HL-60/S4 (cell line): Measurements from ENCODE around the gene ADARB2.

Source experiments
- in situ Hi-C: fragments of 300-500 bp; cut with MboI; formaldehyde crosslinking; loops from 2 replicates; pipeline ENCODE4 v1.14.3; 2022; ENCODE audit warnings: low sequenced_read_pairs

Gene ADARB2

GRCh38 chr10:1203704-1204103 is 533.6 kb downstream of the ADARB2 start:
- in situ Hi-C loops, result no loop called here

- in situ Hi-C loops, result no loop called here
These were observed 534.1 kb downstream of the ADARB2 start for GRCh38 chr10:1203216-1203615.

DNA sequence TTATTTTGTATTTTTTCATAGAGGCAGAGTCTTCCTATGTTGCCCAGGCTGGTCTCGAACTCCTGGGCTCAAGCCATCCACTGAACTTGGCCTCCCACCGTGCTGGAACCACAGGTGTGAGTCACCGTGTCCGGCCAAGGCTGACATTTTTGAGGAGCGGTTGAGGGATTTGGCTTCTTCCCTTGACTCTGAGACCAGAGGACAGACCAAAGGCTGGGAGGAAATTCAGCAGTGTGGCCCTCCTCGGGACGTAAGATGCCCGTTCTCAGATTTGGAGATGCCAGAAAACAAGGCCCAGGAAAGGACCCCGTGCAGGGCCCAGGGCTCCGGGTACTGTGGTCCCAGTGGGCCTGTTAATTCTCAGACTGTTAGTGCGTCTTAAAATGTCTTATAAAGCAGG is 535.0 kb downstream of the ADARB2 start:
- in situ Hi-C loops, result no loop called here

DNA sequence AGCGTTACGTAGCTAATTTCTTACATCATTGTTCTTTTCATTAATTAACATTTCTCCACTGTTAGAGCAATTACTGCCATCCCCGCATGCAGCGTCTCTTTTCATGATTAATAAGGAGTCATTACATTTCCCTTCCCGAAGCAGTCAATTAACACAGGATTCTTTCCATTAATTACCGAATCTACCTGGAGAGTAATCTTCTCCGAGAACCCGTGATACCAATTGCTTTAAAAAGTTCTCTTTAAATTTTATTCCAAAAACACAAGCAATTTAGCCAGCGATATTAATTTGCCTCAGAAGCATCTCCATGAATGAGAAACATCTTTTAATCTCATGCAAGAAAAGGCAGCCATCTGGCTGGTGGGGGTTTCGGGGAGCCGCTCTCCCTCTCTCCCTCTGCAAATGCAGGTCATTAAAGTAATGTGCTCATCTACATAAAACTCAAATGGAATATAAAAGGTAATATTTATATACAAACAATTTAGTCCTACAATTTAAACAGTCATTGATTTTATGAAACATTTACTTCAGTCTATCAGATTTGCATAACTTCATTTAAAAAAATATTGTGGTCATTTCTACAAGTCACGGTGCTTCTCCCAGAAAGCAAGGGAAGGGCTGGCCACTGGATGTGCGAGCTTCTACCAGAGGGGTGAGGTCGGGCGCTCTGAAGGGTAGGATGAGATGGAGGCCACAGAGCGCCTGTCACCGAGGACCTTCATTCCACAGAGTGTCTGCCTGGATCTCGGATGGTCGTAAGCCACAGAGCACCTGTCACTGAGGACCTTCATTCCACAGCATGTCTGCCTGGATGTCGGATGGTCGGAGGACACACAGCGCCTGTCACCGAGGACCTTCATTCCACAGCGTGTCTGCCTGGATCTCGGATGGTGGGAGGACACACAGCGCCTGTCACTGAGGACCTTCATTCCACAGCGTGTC is 536.2 kb downstream of the ADARB2 start:
- in situ Hi-C loops, result no loop called here

DNA sequence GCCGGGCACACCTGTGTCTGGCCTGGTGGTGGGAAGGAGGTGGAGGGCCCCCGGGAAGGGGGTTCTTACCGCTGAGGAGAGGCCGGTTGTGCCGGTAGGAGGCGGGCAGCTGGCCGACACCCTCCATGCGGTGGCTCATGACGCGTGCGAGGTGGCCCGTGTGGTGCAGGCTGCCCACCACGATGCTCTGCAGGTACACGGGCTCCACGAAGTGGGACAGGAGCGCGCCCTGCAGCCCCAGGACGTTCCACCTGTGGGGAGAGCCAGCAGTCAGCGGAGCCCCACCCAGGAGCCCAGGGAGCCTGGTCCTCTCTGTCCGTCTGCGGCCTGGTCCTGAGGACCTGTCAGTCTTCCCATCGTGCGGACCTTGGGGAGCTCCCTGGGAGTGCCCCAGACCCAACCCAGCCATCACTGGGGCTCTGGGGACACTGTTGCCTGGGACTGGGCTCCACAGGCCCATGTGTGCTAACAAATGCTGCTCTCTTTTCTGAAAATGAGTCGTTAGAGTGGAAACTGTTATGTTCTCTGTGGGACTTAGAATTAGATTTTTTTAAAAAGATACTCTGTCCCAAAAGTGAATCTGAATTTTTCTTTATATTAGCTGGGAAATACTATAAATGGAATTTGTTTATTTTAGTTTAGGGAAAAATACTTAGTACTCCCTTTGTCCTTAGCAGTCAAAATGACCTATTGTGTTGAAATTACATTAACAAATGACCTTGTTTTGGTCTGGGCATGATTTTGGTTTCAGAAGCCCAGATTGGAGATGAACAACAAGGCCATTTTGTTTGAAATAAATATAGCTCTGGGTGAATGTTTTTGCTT is 537.2 kb downstream of the ADARB2 start:
- in situ Hi-C loops, result no loop called here

GRCh38 chr10:1199345-1199673 is 538.0 kb downstream of the ADARB2 start:
- in situ Hi-C loops, result no loop called here

DNA sequence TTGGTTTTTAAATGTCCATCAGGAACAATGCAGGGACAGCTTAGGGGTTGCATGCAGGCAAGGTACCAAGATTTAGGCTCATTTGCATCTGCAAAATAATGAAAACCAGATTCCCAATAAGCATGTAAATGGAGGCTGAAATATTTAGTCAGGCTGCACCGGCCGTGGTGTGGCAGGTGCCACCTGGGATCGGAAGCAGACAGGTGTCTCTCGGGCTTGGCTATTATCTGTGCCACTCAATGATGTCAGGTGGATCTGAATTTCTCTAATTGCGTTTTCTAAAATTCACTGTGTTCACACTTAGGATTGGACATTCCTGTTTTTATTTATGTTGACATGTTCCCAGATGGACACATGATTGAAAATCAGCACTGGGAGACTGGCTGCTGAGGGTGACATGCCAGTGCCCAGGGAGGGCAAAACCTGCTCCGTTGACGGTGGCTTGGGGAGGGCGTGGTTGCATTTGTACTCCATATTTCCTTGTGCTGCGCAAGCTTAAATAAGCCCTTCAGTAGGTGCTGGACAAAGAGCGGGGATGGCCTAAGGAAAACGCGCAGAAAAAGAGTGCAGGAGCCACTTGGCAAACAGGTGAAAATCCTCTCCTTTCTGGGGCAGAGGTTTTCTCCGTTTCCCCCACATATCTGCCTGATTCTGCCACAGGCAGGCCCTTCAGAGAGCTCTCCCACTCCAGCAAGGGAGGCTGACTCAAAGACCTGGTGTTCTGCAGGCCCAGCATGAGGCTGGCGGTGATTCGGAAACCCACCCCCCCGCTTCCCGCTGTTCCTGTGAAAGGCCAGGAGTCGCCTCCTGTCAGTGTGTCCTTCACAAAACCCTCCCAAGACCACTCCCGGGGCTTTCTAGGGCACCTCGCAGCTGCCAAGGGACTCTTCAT is 538.6 kb downstream of the ADARB2 start:
- in situ Hi-C loops, result no loop called here

DNA sequence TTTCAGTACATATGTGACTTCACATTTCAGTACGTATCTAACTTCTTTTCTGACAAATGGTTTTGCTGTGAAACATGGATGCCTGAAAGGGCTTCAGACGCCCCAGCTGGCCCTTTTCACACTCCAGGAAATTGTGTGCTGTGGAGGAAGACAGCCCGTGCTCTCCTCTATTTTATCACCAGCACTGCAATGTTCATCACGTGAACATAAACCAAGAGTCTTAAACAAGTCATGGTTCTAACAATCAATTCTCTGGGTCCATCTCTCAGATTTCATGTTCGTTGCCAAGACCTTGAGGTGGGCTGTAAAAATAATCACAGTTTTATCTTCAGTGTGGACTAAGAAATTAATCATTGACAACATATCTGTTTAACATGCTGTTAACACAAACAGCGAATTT is 539.9 kb downstream of the ADARB2 start:
- in situ Hi-C loops, result no loop called here

GRCh38 chr10:1196656-1197055 is 540.7 kb downstream of the ADARB2 start:
- in situ Hi-C loops, result no loop called here

DNA sequence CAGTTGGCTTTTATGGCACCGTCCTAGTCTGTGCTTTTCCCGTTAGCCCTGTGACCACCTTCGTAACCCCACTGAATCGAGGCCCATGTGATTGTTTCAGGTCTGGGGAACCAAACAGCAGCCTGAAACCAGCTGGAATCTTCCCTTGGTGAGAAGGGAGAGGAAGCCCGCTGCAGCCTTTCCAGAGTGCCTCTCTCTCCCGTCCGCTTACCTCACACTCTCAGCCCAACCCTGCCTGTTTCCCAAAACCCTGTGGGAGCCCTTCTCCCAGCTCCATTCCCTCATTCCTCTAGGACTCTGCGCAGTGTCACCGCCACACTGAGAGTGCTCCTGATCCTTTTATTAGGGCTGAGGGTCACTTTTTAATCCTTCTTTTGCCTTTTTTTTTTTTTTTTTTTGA is 541.5 kb downstream of the ADARB2 start:
- in situ Hi-C loops, result no loop called here

DNA sequence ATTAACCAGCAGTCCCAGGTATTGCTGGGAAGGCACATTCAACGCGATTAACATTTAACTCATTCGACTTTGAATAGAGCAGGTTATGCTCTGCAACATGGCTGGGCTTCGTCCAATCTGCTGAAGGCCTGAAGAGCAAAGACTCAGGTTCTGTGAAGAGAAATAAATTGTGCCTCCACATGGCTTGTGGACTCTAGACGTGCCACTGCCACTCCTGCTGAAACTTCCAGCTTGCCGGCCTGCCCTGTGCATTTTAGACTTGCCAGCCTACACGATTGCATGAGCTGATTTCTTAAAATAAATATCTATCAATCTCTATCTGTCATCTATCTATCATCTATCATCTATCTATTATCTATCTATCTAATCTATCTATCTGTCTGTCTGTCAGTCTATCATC is 543.2 kb downstream of the ADARB2 start:
- in situ Hi-C loops, result no loop called here

DNA sequence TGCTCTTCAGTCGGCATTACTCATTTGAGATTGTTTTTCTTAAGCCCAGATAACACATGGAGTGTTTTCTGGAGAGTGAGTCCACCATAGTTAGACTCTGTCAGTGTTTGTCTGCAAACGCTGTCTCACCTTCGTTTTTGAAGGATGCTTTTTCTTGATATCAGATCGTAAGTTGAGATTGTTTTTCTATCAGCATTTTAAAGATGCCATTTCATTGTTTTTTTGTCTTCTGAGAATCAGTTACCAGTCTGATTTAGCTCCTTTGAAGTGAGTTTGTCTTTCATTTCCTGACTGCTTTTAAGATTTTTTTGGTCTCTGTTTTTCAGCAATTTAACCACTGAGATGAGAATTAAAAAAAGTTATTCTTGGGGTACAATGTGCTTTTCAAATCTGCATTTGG is 543.8 kb downstream of the ADARB2 start:
- in situ Hi-C loops, result no loop called here

DNA sequence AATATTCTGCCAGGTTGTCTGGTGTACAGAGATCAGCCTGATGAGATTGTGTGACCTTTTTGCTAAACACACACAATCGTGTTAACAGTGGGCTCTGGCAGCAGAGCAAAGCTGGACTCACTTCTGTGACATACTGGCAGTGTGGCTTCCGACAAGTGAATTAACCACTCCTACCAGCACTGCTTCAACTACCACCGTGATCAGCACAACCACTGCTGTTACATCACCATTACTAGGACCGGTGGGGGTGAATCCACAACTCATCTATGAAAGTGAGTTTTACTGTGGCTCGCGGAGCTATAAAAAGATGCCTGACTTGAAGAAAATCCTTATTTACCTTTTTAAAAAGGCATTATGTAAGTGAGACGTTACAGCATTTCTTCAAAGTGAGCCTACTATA is 545.6 kb downstream of the ADARB2 start:
- in situ Hi-C loops, result no loop called here

DNA sequence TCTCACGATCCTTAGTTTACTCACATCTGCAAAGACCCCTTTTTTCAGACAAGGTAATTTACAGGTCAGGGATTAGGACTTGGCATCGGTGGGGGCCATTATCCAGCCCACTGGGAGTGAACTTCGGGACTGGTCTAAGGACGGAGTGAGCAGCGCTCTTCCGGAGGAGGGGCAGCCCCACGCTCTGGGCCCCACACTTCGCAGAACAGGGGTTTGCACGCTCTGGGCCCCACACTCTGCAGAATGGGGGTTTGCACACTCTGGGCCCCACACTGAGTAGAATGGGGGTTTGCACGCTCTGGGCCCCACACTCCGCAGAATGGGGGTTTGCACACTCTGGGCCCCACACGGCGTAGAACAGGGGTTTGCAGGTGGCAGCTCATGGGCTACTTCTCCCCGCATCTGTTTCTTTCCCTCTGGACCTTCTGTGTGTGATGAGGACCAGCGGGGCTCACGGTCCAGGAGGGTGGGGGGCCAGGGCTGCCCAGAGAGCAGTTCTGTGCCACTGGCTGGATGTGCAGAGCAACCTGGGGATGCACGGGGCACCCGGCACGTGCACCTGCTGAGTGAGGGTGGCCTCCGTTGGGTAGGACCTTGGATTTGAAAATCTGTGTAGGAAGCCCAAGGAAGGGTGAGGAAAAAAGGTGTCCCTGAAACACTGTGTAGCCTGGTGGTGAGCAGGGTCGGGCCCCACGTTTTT is 546.4 kb downstream of the ADARB2 start:
- in situ Hi-C loops, result no loop called here

GRCh38 chr10:1190052-1190395 is 547.3 kb downstream of the ADARB2 start:
- in situ Hi-C loops, result no loop called here

- in situ Hi-C loops, result no loop called here
These were observed 547.9 kb downstream of the ADARB2 start for GRCh38 chr10:1189166-1190051.

DNA sequence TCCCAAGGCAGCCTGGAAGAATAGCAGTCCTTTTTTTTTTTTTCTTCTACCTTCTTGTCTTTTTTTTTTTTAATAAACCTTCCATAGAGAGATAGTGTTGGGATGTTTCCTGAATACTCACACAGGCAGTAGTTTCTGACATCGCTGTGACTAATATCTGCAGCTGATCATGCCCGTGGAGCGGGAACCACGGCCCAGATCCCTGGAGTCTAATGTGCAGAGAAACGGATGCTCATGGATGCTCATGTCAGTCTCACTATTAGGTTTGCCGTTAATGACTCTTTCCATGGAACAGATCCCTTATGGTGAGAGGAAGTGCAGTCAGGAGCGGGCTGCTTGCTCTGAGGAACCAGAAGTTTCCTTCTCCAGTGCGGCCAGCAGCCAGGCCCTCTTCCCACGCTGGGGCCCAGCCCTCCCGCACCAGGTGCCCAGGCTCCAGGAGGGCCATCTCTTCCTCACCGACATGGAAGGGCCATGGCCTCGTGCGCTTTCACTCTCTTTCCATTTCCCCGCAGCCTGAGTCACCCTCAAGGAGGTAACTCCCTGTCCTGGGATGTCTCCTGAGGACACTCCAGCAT is 548.7 kb downstream of the ADARB2 start:
- in situ Hi-C loops, result no loop called here

DNA sequence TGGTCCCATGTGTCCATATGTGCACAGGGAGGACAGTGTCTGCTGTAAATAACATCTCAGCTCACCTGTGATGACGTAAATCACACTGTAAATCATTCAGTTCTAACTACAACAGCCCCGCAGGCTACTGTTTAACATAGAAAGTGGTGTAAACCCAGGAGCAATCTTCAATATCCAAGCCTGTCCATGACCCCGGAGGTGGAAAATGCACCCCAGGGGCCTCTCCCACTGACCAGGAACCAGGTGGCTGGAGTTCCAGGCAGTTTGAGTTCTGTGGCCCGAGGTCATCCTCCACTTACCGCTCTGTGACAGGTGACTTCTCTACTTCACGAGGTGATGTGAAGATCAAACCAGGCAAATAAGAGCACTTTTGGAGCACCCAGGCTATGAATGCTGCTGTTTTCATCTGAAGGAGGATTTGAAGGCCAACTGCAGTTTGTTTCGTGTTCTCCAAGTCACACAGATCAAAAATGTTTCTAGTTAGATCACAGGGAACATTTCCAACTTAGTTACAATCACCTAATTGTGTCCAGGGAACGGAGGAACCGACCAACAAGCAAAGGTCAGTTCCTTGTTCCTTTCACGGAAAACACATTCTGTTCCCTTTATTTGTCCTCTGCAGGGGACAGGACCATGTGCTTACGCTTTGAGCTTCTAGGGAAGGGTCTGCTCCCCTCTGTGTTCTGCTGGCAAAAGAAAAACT is 549.3 kb downstream of the ADARB2 start:
- in situ Hi-C loops, result no loop called here
